Measurements from ENCODE around the gene C1QL1. TPM values are rescaled to one million over a fixed set of nuclear protein-coding genes. Genes with fewer than 3 reads are reported as not detected.

Gene C1QL1
- total and polyA plus RNA-seq, 2 experiments from 2014 or later, result 12.8 to 54.9 TPM

DNA sequence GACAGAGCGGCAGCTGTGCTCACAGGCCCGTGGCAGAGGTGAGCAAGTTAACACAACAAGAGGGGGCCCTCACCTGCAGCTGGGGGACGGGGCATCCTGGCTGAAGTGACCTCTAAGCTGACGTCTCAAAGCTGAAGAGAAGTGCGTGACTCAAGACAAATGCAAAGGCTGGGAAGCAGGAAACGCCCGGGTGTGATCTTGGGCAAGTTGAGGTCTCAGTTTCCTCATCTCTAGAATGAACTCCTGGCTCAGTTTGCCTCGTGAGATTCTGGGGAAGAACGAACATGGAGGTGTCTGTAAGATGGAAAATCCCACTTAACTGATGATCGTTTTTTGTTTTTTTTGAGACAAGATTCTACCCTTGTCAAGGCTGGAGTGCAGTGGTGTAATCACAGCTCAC, 40.1 kb upstream of the C1QL1 start:
- Histone ChIP-seq H3K27me3 (no peaks in the 10 kb centered on the region), H3K79me2 (no peaks in the 10 kb centered on the region), H2AFZ (no peak overlapping the region), H3K4me2 (no peak overlapping the region), H4K20me1 (ENCODE audit: insufficient read depth, poor library complexity, severe bottlenecking) (no peaks in the 10 kb centered on the region), H3K9me2 (replicated peaks; ENCODE audit: insufficient read depth) (no peaks in the 10 kb centered on the region), H3K36me3 (replicated peaks; ENCODE audit: insufficient read depth, low read depth) (no peaks in the 10 kb centered on the region), H3K4me3 (no peak overlapping the region), H3K4me1 (ENCODE audit: insufficient read depth) (peaks cover 5% of the 10 kb centered on the region), H3K9me3 (ENCODE audit: low read depth) (no peaks in the 10 kb centered on the region), H3K27ac (no peak overlapping the region)
- no peak for DNase-seq (ENCODE audit: low spot score)
- WGBS (ENCODE audit: low lambda C conversion rate, missing lambda C conversion rate), result 85% methylated on average over 10 of the region's 10 CpGs
- TF ChIP-seq EZH2 (IDR thresholded peaks at IDR 0.05; ENCODE audit: borderline replicate concordance) (no peak), EZH2phosphoT487 (IDR thresholded peaks at IDR 0.05; ENCODE audit: low read depth, severe bottlenecking, unreplicated experiment) (no peak)
- TF ChIP-seq, protein P1, sequence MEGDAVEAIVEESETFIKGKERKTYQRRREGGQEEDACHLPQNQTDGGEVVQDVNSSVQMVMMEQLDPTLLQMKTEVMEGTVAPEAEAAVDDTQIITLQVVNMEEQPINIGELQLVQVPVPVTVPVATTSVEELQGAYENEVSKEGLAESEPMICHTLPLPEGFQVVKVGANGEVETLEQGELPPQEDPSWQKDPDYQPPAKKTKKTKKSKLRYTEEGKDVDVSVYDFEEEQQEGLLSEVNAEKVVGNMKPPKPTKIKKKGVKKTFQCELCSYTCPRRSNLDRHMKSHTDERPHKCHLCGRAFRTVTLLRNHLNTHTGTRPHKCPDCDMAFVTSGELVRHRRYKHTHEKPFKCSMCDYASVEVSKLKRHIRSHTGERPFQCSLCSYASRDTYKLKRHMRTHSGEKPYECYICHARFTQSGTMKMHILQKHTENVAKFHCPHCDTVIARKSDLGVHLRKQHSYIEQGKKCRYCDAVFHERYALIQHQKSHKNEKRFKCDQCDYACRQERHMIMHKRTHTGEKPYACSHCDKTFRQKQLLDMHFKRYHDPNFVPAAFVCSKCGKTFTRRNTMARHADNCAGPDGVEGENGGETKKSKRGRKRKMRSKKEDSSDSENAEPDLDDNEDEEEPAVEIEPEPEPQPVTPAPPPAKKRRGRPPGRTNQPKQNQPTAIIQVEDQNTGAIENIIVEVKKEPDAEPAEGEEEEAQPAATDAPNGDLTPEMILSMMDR (IDR thresholded peaks at IDR 0.05; ENCODE audit: poor library complexity), result no peak

DNA sequence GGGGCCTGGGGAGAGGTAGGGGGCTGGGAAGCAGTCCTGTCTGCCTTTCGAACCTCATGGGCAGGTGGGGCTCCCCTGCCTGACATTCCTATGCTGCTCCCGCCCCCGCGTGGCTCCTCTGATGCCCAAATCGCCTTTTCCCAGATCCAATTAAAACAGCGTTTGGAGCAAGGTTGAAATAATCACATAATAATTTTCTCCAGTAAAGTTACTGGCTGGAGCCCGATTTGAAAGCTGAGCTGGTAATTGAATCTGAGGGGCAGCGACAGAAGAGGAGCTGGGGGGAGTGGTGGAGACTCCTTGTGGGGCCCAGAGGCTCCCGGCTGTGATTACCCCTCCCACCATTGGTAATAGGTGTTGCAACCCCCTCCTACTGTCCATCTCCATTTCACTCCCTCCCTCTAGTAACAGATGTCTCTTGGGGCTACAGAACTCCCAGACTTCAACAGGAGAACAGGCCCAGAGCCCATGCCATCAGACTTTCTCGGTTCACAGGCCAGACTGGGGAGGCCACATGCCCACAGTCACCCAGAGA, 38.9 kb upstream of the C1QL1 start:
- TF ChIP-seq, protein P1 (IDR thresholded peaks at IDR 0.05; ENCODE audit: poor library complexity), result no peak
- TF ChIP-seq EZH2 (IDR thresholded peaks at IDR 0.05; ENCODE audit: borderline replicate concordance), result no peak
- TF ChIP-seq EZH2phosphoT487 (IDR thresholded peaks at IDR 0.05; ENCODE audit: low read depth, severe bottlenecking, unreplicated experiment), result no peak
- H3K27ac ChIP-seq, result no peak overlapping the region
- no peaks in the 10 kb centered on the region for H3K36me3 ChIP-seq (replicated peaks; ENCODE audit: insufficient read depth, low read depth)
- H3K27me3 ChIP-seq, result no peaks in the 10 kb centered on the region
- H3K79me2 ChIP-seq, result no peaks in the 10 kb centered on the region
- H3K9me3 ChIP-seq (ENCODE audit: low read depth), result no peaks in the 10 kb centered on the region
- WGBS (ENCODE audit: low lambda C conversion rate, missing lambda C conversion rate), result 43% methylated on average over 10 of the region's 10 CpGs
- no peaks in the 10 kb centered on the region for H4K20me1 ChIP-seq (ENCODE audit: insufficient read depth, poor library complexity, severe bottlenecking)
- no peak overlapping the region for H2AFZ ChIP-seq
- H3K4me1 ChIP-seq (ENCODE audit: insufficient read depth), result no peaks in the 10 kb centered on the region
- no peak overlapping the region for H3K4me3 ChIP-seq
- DNase-seq (ENCODE audit: low spot score), result no peak
- no peak overlapping the region for H3K4me2 ChIP-seq
- no peaks in the 10 kb centered on the region for H3K9me2 ChIP-seq (replicated peaks; ENCODE audit: insufficient read depth)

DNA sequence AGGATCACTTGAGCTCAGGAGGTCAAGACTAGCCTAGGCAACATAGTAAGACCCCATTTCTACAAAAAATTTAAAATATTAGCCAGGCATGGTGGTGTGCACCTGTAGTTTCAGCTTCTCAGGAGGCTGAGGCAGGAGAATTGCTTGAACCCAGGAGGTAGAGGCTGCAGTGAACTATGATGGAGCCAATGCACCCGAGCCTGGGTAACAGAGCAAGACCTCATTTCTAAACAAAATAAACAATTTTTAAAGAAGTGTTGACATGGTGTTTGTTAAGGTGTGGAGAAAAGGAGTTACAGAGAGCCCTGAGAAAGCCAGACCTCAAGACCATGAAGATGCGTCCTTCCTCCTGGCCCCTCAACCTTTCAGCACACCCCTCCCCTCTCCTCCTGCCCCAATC, 37.6 kb upstream of the C1QL1 start:
- no peaks in the 10 kb centered on the region for H3K4me1 ChIP-seq (ENCODE audit: insufficient read depth)
- H3K79me2 ChIP-seq, result no peaks in the 10 kb centered on the region
- no peak overlapping the region for H3K4me2 ChIP-seq
- H3K27ac ChIP-seq, result no peak overlapping the region
- WGBS (ENCODE audit: low lambda C conversion rate, missing lambda C conversion rate), result 94% methylated on average over 2 of the region's 2 CpGs
- no peak for DNase-seq (ENCODE audit: low spot score)
- H3K9me2 ChIP-seq (replicated peaks; ENCODE audit: insufficient read depth), result no peaks in the 10 kb centered on the region
- no peak overlapping the region for H3K4me3 ChIP-seq
- no peaks in the 10 kb centered on the region for H3K36me3 ChIP-seq (replicated peaks; ENCODE audit: insufficient read depth, low read depth)
- TF ChIP-seq EZH2 (IDR thresholded peaks at IDR 0.05; ENCODE audit: borderline replicate concordance) (no peak), EZH2phosphoT487 (IDR thresholded peaks at IDR 0.05; ENCODE audit: low read depth, severe bottlenecking, unreplicated experiment) (no peak)
- TF ChIP-seq, protein P1 (IDR thresholded peaks at IDR 0.05; ENCODE audit: poor library complexity), result no peak
- no peaks in the 10 kb centered on the region for H3K9me3 ChIP-seq (ENCODE audit: low read depth)
- H4K20me1 ChIP-seq (ENCODE audit: insufficient read depth, poor library complexity, severe bottlenecking), result no peaks in the 10 kb centered on the region
- H2AFZ ChIP-seq, result no peak overlapping the region
- H3K27me3 ChIP-seq, result no peaks in the 10 kb centered on the region
